Measurements from ENCODE around the gene SMIM1.
"Not testable (repeated sequence)": the region's sequence is repeated elsewhere in the genome, so short reads cannot be mapped to it uniquely, and the experiment has no call there.

SMIM1 gene

DNA sequence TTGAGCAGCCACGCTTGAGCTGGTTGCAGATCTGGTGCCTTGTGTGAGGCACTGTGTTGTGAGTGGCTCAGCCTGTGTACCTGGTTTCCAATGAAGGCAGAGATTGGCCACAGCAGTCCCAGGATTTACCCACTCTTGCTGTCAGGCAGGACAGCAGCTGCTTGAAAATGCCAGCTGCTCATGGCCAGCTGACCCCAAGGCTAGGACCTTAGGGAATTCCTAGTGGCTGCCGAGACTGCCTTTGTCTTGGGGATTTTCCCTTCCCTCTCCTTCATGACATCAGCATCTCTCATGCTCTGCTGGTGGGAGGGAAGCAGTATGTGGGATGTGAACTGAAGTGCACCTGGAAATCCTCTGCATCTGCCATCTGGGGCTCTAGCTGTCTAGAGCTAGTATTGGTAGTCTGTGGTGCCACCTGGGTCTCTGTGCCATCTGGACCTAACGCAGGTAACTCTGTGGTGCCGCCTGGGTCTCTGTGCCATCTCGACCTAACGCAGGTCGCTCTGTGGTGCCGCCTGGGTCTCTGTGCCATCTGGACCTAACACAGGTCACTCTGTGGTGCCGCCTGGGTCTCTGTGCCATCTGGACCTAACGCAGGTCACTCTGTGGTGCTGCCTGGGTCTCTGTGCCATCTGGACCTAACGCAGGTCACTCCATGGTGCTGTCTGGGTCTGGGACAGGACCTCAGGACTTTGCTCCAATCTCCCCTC is 27.6 kb downstream of the SMIM1 start:
- DNase-seq = no peak

DNA sequence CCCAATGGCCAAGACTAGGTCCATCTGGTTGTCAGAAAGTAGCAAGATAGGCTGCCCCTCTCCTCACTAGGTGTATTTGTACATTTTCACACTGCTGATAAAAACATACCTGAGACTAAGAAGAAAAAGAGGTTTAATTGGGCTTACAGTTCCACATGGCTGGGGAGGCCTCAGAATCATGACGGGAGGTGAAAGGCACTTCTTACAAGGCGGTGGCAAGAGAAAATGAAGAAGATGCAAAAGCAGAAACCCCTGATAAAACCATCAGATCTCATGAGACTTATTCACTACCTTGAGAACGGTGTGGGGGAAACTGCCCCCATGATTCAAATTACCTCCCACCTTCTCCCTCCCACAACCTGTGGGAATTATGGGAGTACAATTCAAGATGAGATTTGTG is 28.2 kb downstream of the SMIM1 start:
- DNase-seq = not testable (repeated sequence)

- DNase-seq = no peak
These were observed 31.5 kb downstream of the SMIM1 start for GRCh38 chr1:3803905-3804626.

DNA sequence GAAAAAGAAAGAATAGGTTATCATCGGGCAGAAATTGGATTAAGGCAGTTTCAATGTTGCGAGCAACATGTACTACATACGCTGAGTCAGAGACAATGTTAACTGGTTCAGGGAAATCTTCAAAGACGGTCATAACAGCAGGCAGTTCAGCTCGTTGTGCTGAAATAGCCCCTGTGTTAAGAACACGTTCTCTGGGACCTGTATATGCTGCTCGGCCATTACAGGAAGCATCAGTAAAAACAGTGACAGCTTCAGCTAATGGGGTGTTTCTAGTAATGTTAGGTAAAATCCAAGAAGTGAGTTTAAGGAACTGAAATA is 32.0 kb downstream of the SMIM1 start:
- DNase-seq = not testable (repeated sequence)

DNA sequence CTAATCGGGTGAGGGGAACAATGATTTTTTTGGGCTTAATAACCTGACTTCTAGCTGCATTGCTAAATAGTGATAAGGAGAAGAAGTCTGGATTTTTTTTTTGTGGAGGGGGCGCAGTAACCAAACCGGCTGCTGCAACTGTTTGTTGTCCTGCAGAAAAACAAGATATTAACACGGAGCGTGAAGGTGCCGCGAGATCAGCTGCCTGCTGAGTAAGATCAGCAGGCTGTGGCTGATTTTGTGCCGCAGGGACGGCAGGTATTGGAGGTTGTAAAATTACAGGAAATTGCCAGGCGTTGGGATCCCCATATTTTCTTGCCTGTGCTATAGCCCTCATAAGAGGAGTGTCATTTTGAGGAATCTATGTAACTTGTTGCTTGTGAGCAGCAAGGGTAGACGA is 32.5 kb downstream of the SMIM1 start:
- no peak for DNase-seq

DNA sequence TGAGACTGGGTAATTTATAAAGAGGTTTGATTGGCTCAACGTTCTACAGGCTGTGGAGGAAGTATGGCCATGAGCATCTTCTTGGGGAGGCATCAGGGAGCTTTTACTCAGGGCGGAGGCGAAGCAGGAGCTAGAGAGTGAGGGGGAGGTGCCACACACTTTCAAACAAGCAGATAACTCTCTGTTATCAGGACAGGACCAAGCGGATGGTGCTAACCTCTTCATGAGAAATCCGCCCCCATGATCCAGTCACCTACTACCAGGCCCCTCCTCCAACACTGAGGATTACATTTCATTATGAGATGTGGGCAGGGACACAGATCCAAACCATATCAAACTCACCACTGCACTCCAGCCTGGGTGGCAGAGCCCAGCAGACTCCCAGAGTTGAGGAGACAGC is 35.2 kb downstream of the SMIM1 start:
- no peak for DNase-seq

GRCh38 chr1:3809680-3810079 is 37.1 kb downstream of the SMIM1 start:
- DNase-seq = no peak

DNA sequence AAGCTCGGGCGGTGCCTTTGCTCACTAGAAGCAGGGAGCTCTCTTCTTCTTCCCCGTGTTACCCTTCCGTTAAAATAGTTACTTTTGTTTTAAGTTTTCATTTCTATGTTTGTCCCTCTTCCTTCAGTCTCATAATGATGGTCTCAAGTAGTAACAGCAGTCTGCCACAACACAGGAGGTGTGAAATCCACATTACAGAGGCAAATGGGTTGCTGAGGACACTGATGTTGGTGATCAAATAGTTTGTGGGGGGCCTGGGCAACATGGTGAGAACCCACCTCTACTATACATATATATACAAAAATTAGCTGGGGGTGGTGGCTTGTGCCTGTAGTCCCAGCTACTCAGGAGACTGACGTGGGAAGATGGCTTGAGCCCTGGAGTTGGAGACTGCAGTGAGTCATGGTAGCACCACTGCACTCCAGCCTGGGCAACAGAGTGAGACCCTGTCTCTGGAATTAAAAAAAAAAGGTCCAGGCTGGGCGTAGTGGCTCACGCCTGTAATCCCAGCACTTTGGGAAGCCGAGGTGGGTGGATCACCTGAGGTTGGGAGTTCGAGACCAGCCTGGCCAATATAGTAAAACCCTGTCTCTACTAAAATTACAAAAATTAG is 37.7 kb downstream of the SMIM1 start:
- DNase-seq = not testable (repeated sequence)

DNA sequence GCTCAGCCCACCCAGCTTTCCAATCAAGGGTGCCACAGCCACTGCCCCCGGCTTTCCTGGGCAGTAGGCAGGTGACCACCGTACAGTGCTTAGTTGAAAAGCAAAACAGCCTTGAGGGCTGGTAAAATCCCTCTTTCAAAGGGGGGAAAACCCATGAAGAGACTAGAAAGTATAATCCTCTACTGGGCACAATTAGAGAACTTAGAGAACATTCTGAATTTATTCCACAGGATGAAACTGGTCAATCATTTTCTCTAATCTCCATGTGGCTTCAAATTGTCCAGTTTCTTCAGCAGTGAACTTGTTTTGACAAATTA is 39.0 kb downstream of the SMIM1 start:
- no peak for DNase-seq

DNA sequence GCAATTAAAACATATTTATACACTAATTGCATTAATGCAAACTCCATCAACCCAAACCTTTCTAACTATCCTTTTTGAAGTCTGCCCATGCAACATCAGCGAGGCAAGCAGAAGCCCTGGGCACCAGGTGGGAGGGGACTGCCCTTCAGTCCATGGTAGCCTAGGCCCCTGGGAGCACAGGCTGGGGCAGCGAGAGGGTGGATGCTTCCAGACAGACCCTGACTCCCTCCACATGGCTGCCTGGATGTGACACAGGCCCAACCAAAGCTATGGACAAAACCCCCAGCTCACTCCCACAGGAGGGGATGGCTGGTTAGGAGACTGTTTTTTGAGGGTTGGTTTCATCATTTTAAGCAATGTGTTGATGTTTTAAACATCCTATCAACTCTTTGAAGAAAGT is 41.5 kb downstream of the SMIM1 start:
- no peak for DNase-seq

DNA sequence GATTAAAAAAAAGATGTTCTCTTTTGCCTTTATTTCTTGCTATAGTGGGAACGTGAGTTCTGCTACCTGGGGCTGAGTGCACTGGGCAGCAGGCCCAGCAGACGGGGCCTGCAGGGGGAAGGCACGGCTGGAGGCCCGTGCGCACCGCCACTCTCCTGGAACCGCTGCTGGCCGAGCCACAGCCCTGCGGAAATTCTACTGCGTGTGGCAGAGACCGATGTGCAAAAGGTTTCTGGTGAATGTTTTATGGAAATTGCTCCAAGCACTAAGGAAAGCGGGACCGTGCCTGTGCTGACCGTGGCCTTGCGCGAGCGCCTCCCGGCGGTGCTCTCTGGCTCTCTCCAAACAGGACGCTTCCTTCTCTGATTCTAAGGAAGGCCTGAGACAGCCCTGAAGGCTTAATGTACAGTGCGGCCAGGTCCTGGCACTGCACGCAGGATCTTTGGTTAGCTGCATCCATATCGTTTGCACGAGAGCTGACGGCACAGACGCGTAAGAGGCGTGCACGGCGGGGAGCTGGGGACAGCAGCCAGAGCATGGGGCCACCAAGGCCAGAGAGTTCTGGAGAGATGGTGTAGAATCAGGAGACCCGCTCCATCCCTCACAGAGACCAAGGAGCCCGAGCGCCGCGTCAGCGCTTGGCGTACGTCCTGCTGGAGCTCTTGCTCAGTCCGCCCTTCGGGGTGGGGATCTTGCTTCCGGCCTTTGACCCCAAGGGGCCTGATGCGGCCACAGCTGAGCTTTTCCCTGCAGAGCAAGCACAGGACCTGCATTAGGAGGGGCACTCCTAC is 42.4 kb downstream of the SMIM1 start:
- no peak for DNase-seq

- DNase-seq = no peak
These were observed 44.0 kb downstream of the SMIM1 start for GRCh38 chr1:3816331-3817137.

GRCh38 chr1:3817138-3817740 is 44.7 kb downstream of the SMIM1 start:
- DNase-seq = no peak

DNA sequence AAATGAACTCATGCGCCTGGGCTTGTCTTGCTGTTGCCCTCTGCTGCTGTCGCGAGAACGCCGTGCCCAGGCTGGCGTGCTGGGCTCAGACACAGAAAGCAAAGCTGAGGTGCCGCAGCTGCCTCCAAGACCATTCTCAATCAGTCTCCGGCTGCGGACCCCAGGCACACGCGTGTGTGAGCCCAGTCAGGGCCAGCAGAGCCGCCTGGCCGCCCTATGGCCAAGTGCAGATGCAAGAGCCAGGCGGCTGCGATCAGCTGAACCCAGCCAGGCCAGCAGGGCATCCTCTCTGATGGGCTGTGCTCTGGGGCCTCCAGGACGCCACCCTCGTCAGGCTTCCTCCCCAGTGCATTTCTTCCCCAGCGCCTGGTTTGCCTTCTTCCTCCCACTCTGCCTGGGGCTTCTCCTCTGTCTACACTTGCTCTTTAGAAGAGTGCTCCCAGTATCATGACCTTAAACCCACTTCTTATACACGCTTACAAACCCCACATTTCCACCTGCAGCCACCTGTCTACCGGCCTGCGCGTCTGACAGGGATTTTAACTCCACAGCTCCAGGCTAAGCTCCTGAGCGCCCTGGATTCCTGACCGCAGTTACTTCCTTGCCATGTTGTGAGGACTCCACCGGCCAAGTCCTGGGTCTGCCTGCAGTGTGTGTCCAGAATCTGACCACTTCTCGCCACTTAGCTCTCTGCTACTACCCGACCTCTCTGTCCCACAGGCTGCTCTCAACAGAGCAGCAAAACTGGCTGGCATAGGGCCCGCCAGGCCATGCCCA is 45.5 kb downstream of the SMIM1 start:
- DNase-seq = no peak

DNA sequence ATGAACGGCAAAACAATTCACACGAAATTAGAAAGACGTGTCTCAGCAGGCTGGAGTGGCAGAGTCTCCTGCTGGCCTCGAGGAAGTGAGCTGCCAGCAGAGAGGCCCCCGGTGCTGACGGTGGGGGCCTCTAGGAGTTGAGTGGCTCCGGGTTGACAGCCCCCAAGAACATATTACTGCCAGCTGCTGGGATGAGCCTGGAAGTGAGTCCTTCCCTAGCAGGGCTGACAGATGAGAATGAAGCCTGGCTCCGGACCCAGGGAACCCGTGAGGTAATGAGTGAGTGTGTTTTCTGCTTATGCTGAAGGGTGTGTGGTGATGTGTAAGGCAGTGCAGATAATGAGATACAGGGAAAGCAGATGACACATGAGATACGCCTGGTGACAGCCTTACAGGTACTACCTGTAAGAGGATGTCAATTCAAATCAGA is 47.2 kb downstream of the SMIM1 start:
- DNase-seq = no peak

- no peak for DNase-seq
These were observed 47.8 kb downstream of the SMIM1 start for GRCh38 chr1:3820316-3820715.

- no peak for DNase-seq
These were observed 48.5 kb downstream of the SMIM1 start for GRCh38 chr1:3821004-3821403.

GRCh38 chr1:3821447-3821846 is 48.9 kb downstream of the SMIM1 start:
- no peak for DNase-seq

- DNase-seq = no peak
These were observed 49.4 kb downstream of the SMIM1 start for GRCh38 chr1:3821908-3822307.

GRCh38 chr1:3822421-3822820 is 49.9 kb downstream of the SMIM1 start:
- no peak for DNase-seq

DNA sequence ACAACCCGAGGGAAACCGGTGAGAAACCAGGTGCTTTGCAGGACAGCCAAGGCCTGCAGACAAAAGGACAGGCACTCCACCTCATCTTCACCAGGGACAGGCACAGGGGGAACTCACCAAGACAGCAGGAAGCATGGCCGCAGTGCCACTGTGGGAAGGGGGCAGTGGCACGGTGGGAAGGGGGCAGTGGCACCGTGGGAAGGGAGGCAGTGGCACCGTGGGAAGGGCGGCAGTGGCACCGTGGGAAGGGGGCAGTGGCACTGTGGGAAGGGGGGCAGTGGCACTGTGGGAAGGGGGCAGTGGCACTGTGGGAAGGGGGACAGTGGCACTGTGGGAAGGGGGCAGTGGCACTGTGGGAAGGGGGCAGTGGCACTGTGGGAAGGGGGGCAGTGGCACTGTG is 52.1 kb downstream of the SMIM1 start:
- no peak for DNase-seq

- no peak for DNase-seq
These were observed 52.8 kb downstream of the SMIM1 start for GRCh38 chr1:3825356-3825755.
